Naive thymus-derived CD4-positive, alpha-beta T cell (primary cell): ENCODE data around the gene SEL1L. TPM values are rescaled to one million over a fixed set of nuclear protein-coding genes. Genes with fewer than 3 reads are reported as not detected.
A peak's percentile ranks its signal among the peaks of the same experiment; 100 is the strongest.

Experiments used
- ATAC-seq: fragments of 150-1000 bp; cut with Tn5 transposase; 2 replicates; pipeline ENCODE4 v1.10.0; 2021; ENCODE audit warnings: mild to moderate bottlenecking, moderate library complexity
- CTCF ChIA-PET: fragments of 350-600 bp; sonication (Branson Sonifier 250); formaldehyde crosslinking; loops from one replicate; lab custom pipeline; 2021; ENCODE audit warnings: antibody characterized with exemption; lab: Charles Lee
- POLR2A ChIA-PET: fragments of 350-600 bp; sonication (Branson Sonifier 250); formaldehyde crosslinking; loops from one replicate; lab custom pipeline; 2021; ENCODE audit warnings: antibody characterized with exemption, inconsistent platforms; lab: Charles Lee
- DNase-seq, 9 donors: peaks; one replicate each; pipeline versions ENCODE4 v3.0.0 to v3.0.0-alpha.2; 2020 to 2022; ENCODE audit warnings: mixed read lengths in 1 of 9
- H3K27ac ChIP-seq: one replicate; pipeline ENCODE4 v1.7.0; 2013; ENCODE audit warnings: mild to moderate bottlenecking, low read depth, low read length, moderate library complexity
- H3K27me3 ChIP-seq, 2 donors: one replicate each; pipeline ENCODE4 v1.7.0; 2013; ENCODE audit warnings: low read length in 2 of 2, mild to moderate bottlenecking in 2 of 2, moderate library complexity in 2 of 2; ENCODE audit not compliant: control insufficient read depth in 2 of 2, insufficient read depth in 2 of 2
- H3K36me3 ChIP-seq, 3 experiments: 1 replicate in 2 of 3; 2 replicates in 1 of 3; pipeline ENCODE4 v1.7.0; 2013; ENCODE audit warnings: low read length in 3 of 3, mild to moderate bottlenecking in 3 of 3, moderate library complexity in 1 of 3; ENCODE audit not compliant: insufficient read depth in 3 of 3, control insufficient read depth in 2 of 3
- H3K4me1 ChIP-seq, 2 donors: one replicate each; pipeline ENCODE4 v1.7.0; 2013; ENCODE audit warnings: low read length in 2 of 2, mild to moderate bottlenecking in 2 of 2, moderate library complexity in 1 of 2; ENCODE audit not compliant: control insufficient read depth in 2 of 2, insufficient read depth in 2 of 2
- H3K4me3 ChIP-seq: 2 replicates; pipeline ENCODE4 v1.7.0; 2013; ENCODE audit warnings: mild to moderate bottlenecking, low read length
- H3K9me3 ChIP-seq, 3 experiments: 1 replicate in 2 of 3; 2 replicates in 1 of 3; pipeline ENCODE4 v1.7.0; 2013; ENCODE audit warnings: low read length in 3 of 3; ENCODE audit not compliant: control insufficient read depth in 2 of 3
- H3K27ac Mint-ChIP-seq, 9 donors: one replicate each; pipeline ENCODE4 v1.8.0; 2020 to 2022; ENCODE audit warnings: mixed read lengths in 9 of 9, mild to moderate bottlenecking in 8 of 9, moderate library complexity in 5 of 9, inconsistent platforms in 2 of 9
- H3K27me3 Mint-ChIP-seq, 5 donors: one replicate each; pipeline ENCODE4 v1.8.0; 2021 to 2022; ENCODE audit warnings: mixed read lengths in 5 of 5, mild to moderate bottlenecking in 1 of 5
- H3K36me3 Mint-ChIP-seq, 5 donors: one replicate each; pipeline ENCODE4 v1.8.0; 2020 to 2022; ENCODE audit warnings: mixed read lengths in 5 of 5, mild to moderate bottlenecking in 3 of 5, inconsistent platforms in 1 of 5
- H3K4me1 Mint-ChIP-seq, 7 donors: one replicate each; pipeline ENCODE4 v1.8.0; 2020 to 2022; ENCODE audit warnings: mixed read lengths in 7 of 7, mild to moderate bottlenecking in 3 of 7, inconsistent platforms in 1 of 7
- H3K4me3 Mint-ChIP-seq, 10 donors: one replicate each; pipeline ENCODE4 v1.8.0; 2020 to 2022; ENCODE audit warnings: mild to moderate bottlenecking in 10 of 10, mixed read lengths in 10 of 10, moderate library complexity in 6 of 10, inconsistent platforms in 2 of 10
- H3K9me3 Mint-ChIP-seq, 11 donors: one replicate each; pipeline ENCODE4 v1.8.0; 2020 to 2022; ENCODE audit warnings: mixed read lengths in 11 of 11, mild to moderate bottlenecking in 4 of 11, inconsistent platforms in 1 of 11, moderate library complexity in 1 of 11
- intact Hi-C, 2 donors: fragments of 100-400 bp; cut with micrococcal nuclease; formaldehyde crosslinking; loops; one replicate each; pipeline ENCODE4 v1.15.1; 2023
- polyA plus RNA-seq, 2 donors: library from polyadenylated mRNA; unstranded; fragments of 300-500 nt; fragmentation: Illumina TruSeq; gene quantifications; one replicate each; pipeline ENCODE4 v1.2.3, GENCODE V29; 2021
- total RNA-seq, 6 experiments: library from RNA in 5 of 6; stranded (reverse) in 5 of 6; gene quantifications; 1 replicate in 5 of 6; 2 replicates in 1 of 6; pipeline ENCODE4 v1.2.3 and lab custom pipeline; 2021 to 2026

Gene SEL1L
- total RNA-seq (10 to 100 TPM; 43.5 to 72.2 (median 57.0) TPM), polyA plus RNA-seq (10 to 100 TPM; 15.4 to 17.7 TPM), total RNA-seq (lab: John Stamatoyannopoulos, UW) (46.8 reads per million, percentile 70 among the genes with 10 or more reads in this experiment)

- peak within 1 kb of the TSS; percentile 87 for H3K4me3 ChIP-seq
- peaks cover 33 to 71% (median 68%) of the 10 kb centered on the region in 7 donors for H3K4me1 Mint-ChIP-seq
- ChIA-PET POLR2A (interaction anchor here (0.7 to 2.9 kb wide), 5 partner anchors 11 to 315 kb away, joined by 3 to 18 read pairs (median 14); partner anchors contain the start of gene GTF2A1), CTCF (interaction anchor here (0.7 to 1.5 kb wide), 2 partner anchors 69 to 557 kb away, joined by 3 to 7 read pairs; no protein-coding TSS in a partner anchor)
- peak within 1 kb of the TSS; percentile 77 for H3K27ac ChIP-seq
- peak; percentile 98 to 100 (median 99) for DNase-seq
- H3K36me3 ChIP-seq: peaks cover 0 to 4% (median 0%) of the 10 kb centered on the region in 3 experiments
- H3K27me3 Mint-ChIP-seq: peaks cover 0 to 3% (median under 1%) of the 10 kb centered on the region in 5 donors
- peaks cover 0 to 8% (median 3%) of the 10 kb centered on the region in 11 donors for H3K9me3 Mint-ChIP-seq
- H3K4me1 ChIP-seq: peaks cover 24% of the 10 kb centered on the region in 2 donors
- intact Hi-C loops: loop anchor here (1.0 to 5.0 kb wide), 10 partner anchors 10 to 593 kb away; partner anchors contain the start of genes CEP128 (in 2 of the 2) and TSHR (in 1 of the 2)
- peak; percentile 96 for ATAC-seq
- H3K27me3 ChIP-seq: no peaks in the 10 kb centered on the region
- H3K4me3 Mint-ChIP-seq: peak within 1 kb of the TSS; percentile 85 to 98 (median 96)
- peaks cover 0 to 2% (median 0%) of the 10 kb centered on the region in 5 donors for H3K36me3 Mint-ChIP-seq
- peak within 1 kb of the TSS; percentile 81 to 97 (median 92) for H3K27ac Mint-ChIP-seq
- no peaks in the 10 kb centered on the region for H3K9me3 ChIP-seq
Observed at GRCh38 chr14:81533536-81534343, at the start of gene SEL1L. SEL1L (minus strand) TSS chr14:81533853; CDS start chr14:81533744, 109 bp downstream.

- Histone ChIP-seq H3K4me1 (no peaks in the 10 kb centered on the region), H3K36me3 (no peaks in the 10 kb centered on the region), H3K27me3 (no peaks in the 10 kb centered on the region), H3K9me3 (no peaks in the 10 kb centered on the region), H3K27ac (no peak overlapping the region), H3K4me3 (no peak overlapping the region)
- DNase-seq: no peak
- intact Hi-C loops: no loop called here
- no peak for ATAC-seq
- CTCF ChIA-PET: no interaction called here
- peaks cover 0 to 9% (median 1%) of the 10 kb centered on the region in 11 donors for H3K9me3 Mint-ChIP-seq
- H3K27me3 Mint-ChIP-seq: peaks cover 4 to 29% (median 27%) of the 10 kb centered on the region in 5 donors
- no peak overlapping the region for H3K27ac Mint-ChIP-seq
- POLR2A ChIA-PET: no interaction called here
- no peak overlapping the region for H3K4me3 Mint-ChIP-seq
- peaks cover 0 to 3% (median 0%) of the 10 kb centered on the region in 5 donors for H3K36me3 Mint-ChIP-seq
- H3K4me1 Mint-ChIP-seq: peaks cover 0 to 1% (median 0%) of the 10 kb centered on the region in 7 donors
Observed at GRCh38 chr14:81582420-81582819, 48.8 kb upstream of the SEL1L start.

- peaks cover 0 to 9% (median 1%) of the 10 kb centered on the region in 11 donors for H3K9me3 Mint-ChIP-seq
- no peak overlapping the region for H3K27ac Mint-ChIP-seq
- H3K4me3 Mint-ChIP-seq: no peak overlapping the region
- Histone ChIP-seq H3K4me1 (no peaks in the 10 kb centered on the region), H3K9me3 (no peaks in the 10 kb centered on the region), H3K4me3 (no peak overlapping the region), H3K27me3 (no peaks in the 10 kb centered on the region), H3K27ac (no peak overlapping the region), H3K36me3 (no peaks in the 10 kb centered on the region)
- ChIA-PET CTCF (no interaction called here), POLR2A (no interaction called here)
- intact Hi-C loops: no loop called here
- peaks cover 0 to 3% (median 0%) of the 10 kb centered on the region in 5 donors for H3K36me3 Mint-ChIP-seq
- peaks cover 0 to 1% (median 0%) of the 10 kb centered on the region in 7 donors for H3K4me1 Mint-ChIP-seq
- no peak for ATAC-seq
- peaks cover 3 to 49% (median 37%) of the 10 kb centered on the region in 5 donors for H3K27me3 Mint-ChIP-seq
- DNase-seq: no peak
Observed at GRCh38 chr14:81579115-81579514, 45.5 kb upstream of the SEL1L start.

GRCh38 chr14:81571437-81571836, 37.8 kb upstream of the SEL1L start:
- Mint-ChIP-seq H3K4me3 (no peak overlapping the region), H3K9me3 (no peaks in the 10 kb centered on the region), H3K36me3 (no peaks in the 10 kb centered on the region), H3K27me3 (peaks cover 2 to 29% (median 23%) of the 10 kb centered on the region in 5 donors), H3K27ac (no peak overlapping the region), H3K4me1 (peaks cover 0 to 1% (median 0%) of the 10 kb centered on the region in 7 donors)
- no peak for ATAC-seq
- Histone ChIP-seq H3K9me3 (no peaks in the 10 kb centered on the region), H3K36me3 (no peaks in the 10 kb centered on the region), H3K4me3 (no peak overlapping the region), H3K27me3 (no peaks in the 10 kb centered on the region), H3K4me1 (no peaks in the 10 kb centered on the region), H3K27ac (no peak overlapping the region)
- CTCF ChIA-PET: no interaction called here
- DNase-seq: no peak
- intact Hi-C loops: no loop called here
- POLR2A ChIA-PET: no interaction called here

GRCh38 chr14:81567302-81567701, 33.6 kb upstream of the SEL1L start:
- peaks cover 2 to 22% (median 16%) of the 10 kb centered on the region in 5 donors for H3K27me3 Mint-ChIP-seq
- no peak for DNase-seq
- CTCF ChIA-PET: no interaction called here
- no peak overlapping the region for H3K27ac ChIP-seq
- peaks cover 0 to 1% (median 0%) of the 10 kb centered on the region in 7 donors for H3K4me1 Mint-ChIP-seq
- no peaks in the 10 kb centered on the region for H3K9me3 Mint-ChIP-seq
- H3K27me3 ChIP-seq: no peaks in the 10 kb centered on the region
- POLR2A ChIA-PET: no interaction called here
- intact Hi-C loops: no loop called here
- H3K4me3 Mint-ChIP-seq: no peak overlapping the region
- no peak overlapping the region for H3K4me3 ChIP-seq
- no peaks in the 10 kb centered on the region for H3K36me3 ChIP-seq
- no peaks in the 10 kb centered on the region for H3K9me3 ChIP-seq
- H3K27ac Mint-ChIP-seq: no peak overlapping the region
- H3K4me1 ChIP-seq: no peaks in the 10 kb centered on the region
- no peak for ATAC-seq
- H3K36me3 Mint-ChIP-seq: no peaks in the 10 kb centered on the region

- ChIA-PET CTCF (no interaction called here), POLR2A (no interaction called here)
- no peaks in the 10 kb centered on the region for H3K9me3 ChIP-seq
- ATAC-seq (no peak), DNase-seq (no peak)
- peaks cover 4 to 26% (median 16%) of the 10 kb centered on the region in 5 donors for H3K27me3 Mint-ChIP-seq
- H3K9me3 Mint-ChIP-seq: peaks cover 0 to 3% (median 0%) of the 10 kb centered on the region in 11 donors
- no peak overlapping the region for H3K27ac Mint-ChIP-seq
- no peak overlapping the region for H3K4me3 Mint-ChIP-seq
- H3K27me3 ChIP-seq: no peaks in the 10 kb centered on the region
- no peaks in the 10 kb centered on the region for H3K4me1 Mint-ChIP-seq
- H3K4me3 ChIP-seq: no peak overlapping the region
- no peaks in the 10 kb centered on the region for H3K4me1 ChIP-seq
- H3K36me3 ChIP-seq: no peaks in the 10 kb centered on the region
- intact Hi-C loops: no loop called here
- H3K27ac ChIP-seq: no peak overlapping the region
- no peaks in the 10 kb centered on the region for H3K36me3 Mint-ChIP-seq
Observed at GRCh38 chr14:81565441-81566290, 32.0 kb upstream of the SEL1L start.
